ENCODE data around the gene LHCGR. TPM values are rescaled to one million over a fixed set of nuclear protein-coding genes. Genes with fewer than 3 reads are reported as not detected.

Gene LHCGR
- polyA plus RNA-seq, 1 of the 3 experiments (the other 2 are of a cell fraction): not detected

Small RNA genes within 50 kb of the gene (small RNA-seq; reads per million reads assigned to genes)
- gene ELOBP3: 0 reads per million in 7 experiments

Other genes starting within 250 kb of the LHCGR start
- 4.2 and 5.7 TPM in 2 replicates for gene STON1, start 225.6 kb downstream of the LHCGR start, polyA plus RNA-seq (2012; rRNA removed)
- gene GTF2A1L, start 137.9 kb downstream of the LHCGR start, polyA plus RNA-seq (2012; rRNA removed): 0.36 and 0.44 TPM in 2 replicates